ENCODE results near the gene FBXO10.

FBXO10 gene

DNA sequence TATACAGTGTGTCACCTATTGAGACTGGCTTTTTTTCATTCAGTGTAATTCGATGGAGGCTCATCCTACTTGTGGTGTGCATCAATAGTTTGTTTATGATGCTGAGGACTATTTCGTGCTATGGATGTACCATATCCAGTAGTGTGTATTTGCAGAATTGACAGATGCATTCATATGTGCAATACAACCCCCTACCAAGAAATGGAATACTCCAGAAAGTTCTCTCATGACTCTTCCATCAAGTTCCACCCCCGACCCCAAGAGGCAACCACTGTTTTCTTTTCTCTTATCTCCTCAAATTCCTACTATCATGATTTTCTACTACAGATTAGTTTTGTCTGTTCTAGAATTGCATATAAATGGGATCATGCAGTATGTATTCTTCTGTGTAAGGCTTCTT is 21.9 kb downstream of the FBXO10 start:
- in situ Hi-C loops (cut with MboI; ENCODE audit: low sequenced_read_pairs) = no loop called here

DNA sequence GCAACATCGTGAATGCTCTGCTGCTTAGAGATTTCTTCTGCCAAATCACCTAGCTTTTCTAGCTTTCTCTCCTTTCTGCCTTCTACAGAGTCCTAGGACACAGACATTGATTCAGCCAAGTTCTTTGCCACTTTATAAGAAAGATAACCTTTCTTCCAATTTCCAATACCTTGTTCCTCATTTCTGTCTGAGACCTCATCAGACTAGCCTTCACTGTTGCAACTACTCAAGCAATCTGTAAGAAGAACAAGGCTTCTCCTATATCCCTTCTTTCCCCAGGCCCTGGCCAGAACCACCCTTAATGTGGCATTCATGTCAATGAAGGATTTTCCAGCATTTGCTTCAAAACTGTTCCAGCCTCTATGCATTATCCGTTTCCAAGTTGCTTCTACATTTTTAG is 24.3 kb downstream of the FBXO10 start:
- in situ Hi-C loops (cut with MboI; ENCODE audit: low sequenced_read_pairs) = no loop called here

DNA sequence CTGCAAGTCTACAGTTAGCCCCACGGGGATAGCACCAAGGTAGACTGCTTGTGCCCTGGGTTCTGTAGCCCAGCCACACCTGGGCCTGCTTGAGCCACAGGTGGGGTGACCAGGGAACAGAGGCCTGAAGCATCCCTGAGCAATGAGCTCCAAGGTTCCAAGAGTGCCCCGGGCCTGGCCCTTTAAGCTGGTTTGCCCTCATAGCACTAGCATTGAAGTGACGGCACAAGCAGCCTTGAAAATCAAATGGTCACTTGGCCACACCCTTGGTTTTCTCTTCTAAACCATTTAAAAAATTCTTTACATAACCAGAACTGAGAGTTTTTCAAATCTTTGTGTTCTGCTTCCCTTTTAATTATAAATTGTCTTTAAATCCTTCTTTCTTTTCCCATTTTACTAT is 24.7 kb downstream of the FBXO10 start:
- in situ Hi-C loops (cut with MboI; ENCODE audit: low sequenced_read_pairs) = no loop called here

DNA sequence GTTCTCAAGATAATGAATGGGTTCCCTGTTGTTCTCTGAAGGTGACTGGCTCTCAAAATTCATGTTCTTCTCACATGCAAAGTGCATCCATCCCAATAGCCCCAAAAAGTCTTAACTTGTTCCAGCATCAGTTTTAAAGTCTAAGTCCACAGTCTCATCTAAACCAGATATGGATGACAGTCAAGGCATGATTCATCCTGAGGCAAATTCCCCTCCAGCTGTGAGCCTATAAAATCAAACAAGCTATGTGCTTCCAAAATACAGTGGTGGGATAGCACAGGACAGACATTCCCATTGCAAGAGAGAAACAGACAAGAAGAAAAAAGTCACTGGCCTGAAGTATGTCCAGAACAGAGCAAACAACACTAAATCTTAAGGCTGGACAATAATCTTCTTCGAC is 25.4 kb downstream of the FBXO10 start:
- in situ Hi-C loops (cut with MboI; ENCODE audit: low sequenced_read_pairs) = no loop called here

DNA sequence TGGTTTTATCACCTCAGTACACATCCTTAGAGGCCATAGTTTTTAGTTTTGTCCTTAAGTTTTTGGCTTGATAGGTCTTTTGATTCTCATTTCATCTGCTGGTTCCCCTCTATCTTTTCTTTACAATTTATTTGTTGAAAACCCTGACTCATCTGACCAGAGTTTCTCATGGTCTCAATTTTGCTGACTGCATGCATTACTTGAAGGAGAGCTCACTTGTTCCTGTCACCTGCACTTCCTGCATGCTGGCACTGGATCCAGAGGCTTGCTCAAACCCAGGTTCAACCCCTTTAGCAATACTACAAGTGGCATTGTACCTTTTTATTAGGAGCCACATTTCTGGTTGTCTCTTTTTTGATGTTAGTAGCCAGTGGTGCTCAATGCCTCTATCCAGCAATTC is 26.7 kb downstream of the FBXO10 start:
- in situ Hi-C loops (cut with MboI; ENCODE audit: low sequenced_read_pairs) = no loop called here

DNA sequence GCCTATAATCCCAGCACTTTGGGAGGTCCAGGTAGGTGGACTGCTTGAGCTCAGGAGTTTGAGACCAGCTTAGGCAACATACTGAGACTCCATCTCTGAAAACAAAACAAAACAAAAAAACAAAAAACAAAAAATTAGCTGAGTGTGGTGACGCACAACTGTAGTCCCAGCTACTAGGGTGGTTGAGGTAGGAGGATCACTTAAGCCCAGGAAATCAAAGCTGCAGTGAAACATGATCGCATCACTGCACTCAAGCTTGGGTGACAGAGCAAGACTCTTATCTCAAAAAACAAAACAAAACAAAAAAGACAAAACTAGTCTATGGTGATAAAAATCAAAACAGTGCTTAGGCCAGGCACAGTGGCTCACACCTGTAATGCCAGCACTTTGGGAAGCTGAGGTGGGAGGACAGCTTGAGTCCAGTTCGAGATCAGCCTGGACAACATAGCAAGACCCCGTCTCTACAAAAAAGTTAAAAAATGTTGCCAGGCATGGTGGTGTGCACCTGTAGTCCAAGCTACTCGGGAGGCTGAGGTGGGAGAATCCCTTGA is 28.8 kb downstream of the FBXO10 start:
- in situ Hi-C loops (cut with MboI; ENCODE audit: low sequenced_read_pairs) = no loop called here

DNA sequence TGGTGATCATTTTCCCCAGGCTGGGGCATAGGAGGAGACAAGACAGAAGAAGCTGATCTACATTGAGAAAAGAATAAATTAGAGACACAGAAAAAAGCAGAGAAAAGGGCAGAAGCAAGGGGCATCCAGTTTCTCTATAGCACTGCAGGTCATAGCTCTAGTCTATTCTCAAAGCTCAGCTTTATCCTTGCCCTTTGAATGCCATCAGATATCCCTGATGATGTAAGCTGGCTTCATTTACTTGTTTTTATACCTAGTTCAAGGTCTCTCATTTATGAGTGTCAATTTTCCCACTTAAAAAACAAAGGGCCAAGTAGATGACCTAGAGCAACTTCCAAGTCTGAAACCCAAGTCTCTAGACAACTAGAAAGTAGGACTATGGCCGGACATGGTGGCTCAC is 32.7 kb downstream of the FBXO10 start:
- in situ Hi-C loops (cut with MboI; ENCODE audit: low sequenced_read_pairs) = no loop called here

DNA sequence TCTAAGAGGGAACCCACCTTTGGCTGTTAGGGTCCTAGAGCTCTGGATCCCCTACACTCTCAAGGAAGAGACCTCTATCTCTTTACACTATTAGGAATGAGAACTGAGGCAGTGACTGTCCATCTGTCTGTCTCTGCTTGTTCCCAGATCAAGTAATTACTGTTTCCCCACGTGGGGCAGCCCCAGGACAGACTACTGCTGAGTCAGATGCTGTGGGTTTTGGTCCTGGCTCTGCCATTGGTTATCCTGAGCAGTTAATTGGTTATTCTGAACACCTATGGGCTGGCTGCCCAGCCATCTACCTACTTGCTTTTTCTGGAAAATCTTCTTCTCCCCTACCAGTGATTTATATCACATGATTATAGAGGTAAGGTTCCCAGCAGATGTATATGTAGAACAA is 33.3 kb downstream of the FBXO10 start:
- in situ Hi-C loops (cut with MboI; ENCODE audit: low sequenced_read_pairs) = no loop called here

DNA sequence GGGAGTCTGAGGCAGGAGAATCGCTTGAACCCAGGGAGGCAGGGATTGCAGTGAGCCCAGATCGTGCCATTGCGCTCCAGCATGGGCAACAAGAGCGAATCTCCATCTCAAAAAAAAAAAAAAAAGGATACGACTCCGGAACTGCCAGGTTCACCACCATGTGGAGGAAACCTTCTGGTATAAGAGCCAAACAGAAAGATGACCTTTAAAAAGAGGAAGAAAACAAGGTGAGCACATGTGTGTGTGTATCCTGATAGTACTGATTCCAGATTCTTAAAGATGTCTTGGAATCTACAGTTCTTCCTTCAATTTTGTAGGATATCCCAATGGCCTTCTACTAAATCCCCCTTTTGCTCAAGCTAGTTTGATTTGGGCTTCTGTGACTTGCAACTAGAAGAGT is 33.7 kb downstream of the FBXO10 start:
- in situ Hi-C loops (cut with MboI; ENCODE audit: low sequenced_read_pairs) = no loop called here

DNA sequence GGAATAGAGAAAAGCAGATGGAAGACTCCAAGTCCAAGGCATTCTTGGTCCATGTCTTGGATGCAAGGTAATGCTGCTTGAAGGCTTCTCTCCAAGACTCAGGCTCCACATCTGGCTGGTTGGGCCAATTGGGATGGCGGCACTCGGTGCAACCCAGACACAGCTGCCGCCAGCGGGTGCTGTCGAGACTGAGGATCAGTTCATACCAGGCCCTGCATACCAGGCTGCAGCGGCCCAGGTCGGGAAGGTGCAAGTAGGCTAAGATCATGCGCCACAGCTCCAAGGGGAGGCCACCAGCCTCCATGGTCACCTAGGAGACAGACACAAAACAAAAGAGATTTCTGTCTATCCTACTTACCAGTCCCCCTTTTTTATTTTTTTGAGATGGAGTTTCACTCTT is 34.7 kb downstream of the FBXO10 start:
- in situ Hi-C loops (cut with MboI; ENCODE audit: low sequenced_read_pairs) = no loop called here

DNA sequence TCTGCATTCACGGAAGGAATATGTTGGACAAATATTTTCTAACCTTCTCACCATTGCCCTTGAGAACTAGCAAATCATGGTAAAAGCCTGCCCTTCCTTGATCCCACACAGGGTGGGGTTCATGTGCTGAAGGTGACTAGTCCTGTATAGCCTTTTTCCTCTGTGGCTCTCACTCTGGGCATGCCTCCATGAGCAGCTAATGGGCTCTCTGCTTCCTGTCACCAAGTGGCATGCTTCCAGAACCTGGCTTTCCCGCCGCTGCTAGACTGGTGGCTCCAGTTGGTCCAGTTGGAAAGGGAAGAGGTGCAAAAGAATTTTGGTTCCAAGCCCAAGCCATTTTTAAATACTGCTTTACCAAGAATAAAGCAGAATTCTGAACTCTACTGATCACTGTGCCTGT is 35.5 kb downstream of the FBXO10 start:
- in situ Hi-C loops (cut with MboI; ENCODE audit: low sequenced_read_pairs) = no loop called here

DNA sequence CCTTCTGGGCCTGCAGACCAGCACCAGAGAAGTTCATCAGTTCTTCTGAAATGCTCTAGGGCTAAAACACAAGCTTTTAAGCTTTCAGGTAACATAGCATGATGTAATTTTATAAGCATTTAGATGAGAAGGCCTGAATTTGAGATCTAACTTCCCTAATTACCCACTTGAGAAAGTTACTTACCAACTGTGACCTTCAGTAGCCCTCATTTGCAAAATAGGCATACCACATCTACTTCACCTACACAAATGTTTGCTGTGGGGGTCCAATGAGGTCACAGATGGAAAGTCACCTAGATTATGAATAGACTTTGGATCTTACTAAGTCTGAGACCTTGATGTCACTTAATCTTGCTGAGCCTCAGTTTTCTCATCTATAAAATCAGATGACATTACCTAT is 36.5 kb downstream of the FBXO10 start:
- in situ Hi-C loops (cut with MboI; ENCODE audit: low sequenced_read_pairs) = no loop called here

DNA sequence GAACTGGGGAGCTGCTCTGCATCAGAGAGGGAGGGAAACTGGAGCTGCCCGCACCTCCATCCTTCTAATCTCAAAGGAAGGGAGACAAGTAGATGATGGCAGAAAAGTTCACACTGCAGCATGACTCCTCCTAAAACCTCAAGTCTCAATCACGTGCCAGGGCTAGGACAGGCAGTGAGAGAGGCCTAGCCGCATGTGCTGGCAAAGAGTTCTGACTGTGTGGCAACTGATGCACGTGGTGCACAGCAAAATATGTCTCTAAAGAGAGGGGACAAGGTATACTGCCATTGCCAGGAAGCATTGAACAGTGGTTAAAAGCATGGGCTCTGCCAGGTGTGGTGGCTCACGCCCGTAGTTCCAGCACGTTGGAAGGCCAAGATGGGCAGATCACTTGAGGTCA is 38.1 kb downstream of the FBXO10 start:
- in situ Hi-C loops (cut with MboI; ENCODE audit: low sequenced_read_pairs) = no loop called here

DNA sequence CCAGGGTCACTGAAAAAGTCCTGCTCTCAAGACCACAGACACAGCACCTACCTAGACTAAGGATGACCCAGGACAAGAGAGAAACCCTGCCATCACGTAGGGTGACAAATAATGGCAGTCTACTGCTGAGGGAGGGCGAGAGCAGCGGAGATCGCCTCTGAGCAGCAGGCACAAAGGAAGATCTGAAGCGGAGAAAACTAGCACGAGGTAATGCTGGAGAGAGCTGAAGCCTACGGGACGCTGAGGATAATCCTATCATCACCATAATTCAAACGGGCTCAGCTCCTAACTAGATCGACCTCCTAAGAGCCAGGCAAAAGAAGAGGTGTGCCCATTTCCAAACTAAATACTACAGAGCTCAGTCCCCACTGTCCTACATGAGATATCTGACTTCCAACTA is 41.3 kb downstream of the FBXO10 start:
- in situ Hi-C loops (cut with MboI; ENCODE audit: low sequenced_read_pairs) = no loop called here

DNA sequence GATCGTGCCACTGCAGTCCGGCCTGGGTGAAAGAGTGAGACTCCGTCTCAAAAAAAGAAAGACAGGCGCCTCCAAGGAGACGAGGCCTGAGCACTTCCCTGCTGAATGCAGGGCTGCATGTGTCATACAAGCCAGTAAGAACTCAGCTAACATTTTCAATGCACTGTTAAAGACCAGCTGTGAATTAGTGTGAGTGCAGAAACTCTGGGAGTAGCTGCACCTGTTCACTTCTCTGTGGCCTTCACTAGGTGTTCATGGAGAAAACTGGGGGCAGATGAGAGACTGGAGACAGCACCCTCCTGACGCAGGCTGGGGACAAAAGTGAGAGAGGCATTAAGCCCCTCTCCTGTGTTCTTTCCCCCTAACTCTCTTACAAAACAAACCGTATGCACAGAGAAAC is 41.8 kb downstream of the FBXO10 start:
- in situ Hi-C loops (cut with MboI; ENCODE audit: low sequenced_read_pairs) = no loop called here

DNA sequence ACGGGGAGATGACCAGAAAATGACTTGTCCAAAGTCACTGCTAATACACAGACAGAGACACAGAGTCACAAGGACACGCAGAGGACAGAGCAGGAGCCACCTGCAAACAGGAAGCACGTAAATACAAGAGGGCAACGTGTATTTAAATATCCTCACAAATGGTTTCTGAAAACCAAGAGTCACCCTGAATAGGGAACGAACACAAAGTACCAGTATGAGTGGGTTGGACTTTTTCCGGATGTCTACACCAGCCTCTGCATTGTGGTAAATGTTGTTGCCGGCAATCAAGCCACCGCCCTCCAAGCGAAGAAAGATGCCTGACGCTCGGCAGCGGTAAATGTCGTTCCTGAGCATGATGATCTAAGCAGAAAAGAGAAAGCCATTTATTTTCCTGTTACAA is 44.5 kb downstream of the FBXO10 start:
- in situ Hi-C loops (cut with MboI; ENCODE audit: low sequenced_read_pairs) = no loop called here

DNA sequence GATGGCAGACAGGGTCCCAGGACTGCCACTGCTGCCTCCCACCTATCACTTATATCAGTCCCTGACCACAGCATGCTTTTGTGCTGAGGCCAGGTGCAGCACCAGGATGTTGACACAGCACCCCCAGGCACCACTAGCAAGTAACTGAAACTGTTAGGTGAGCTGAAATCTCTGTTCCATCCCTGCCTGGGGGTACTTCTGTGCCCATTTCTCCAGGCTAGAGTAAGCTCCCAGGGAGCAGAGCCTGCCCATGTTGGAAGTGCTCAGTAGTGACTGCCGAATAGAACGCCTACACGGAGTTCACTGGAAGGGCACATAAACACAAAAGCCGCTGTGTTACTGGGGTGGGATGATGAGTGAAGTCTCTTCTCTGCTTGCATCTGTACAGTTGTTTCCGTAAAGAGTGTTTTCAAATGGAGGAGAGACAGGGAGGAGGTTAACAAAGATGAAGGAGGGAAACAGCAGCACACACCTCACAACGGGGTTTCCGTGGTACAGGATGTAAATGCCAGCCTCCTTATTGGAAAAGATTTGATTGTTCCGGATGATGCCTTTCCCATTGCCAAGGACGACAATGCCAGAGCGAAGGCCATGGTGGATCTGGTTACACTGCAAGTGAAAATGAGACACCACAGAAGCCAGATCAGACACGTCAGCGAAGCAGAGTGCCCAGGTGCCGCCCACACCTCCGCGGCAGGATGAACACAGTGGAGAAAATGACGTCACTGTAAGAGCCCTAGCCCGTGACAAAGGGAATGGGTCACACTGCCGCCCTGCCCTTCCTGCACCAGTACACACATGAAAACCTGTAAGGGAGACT is 47.3 kb downstream of the FBXO10 start:
- in situ Hi-C loops (cut with MboI; ENCODE audit: low sequenced_read_pairs) = no loop called here

DNA sequence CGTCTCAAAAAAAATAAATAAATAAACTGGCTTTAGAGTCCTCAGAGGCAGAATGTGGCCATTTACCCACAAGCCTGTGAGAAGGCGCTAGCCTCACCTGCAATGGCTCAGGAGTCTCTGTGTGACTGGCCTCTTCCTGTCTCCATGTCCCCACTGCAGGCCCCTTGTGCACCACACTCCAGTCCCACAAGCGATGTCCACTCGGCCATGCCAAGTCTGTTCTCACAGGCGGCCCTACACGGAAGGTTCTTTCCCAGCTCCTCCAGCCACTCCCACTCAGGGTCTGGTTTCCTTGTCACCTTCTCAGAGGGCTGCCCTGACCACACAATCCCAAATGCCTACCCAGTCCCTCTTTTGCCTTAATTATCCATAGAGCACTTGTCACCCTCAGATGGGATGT is 52.3 kb downstream of the FBXO10 start:
- in situ Hi-C loops (cut with MboI; ENCODE audit: low sequenced_read_pairs) = no loop called here

DNA sequence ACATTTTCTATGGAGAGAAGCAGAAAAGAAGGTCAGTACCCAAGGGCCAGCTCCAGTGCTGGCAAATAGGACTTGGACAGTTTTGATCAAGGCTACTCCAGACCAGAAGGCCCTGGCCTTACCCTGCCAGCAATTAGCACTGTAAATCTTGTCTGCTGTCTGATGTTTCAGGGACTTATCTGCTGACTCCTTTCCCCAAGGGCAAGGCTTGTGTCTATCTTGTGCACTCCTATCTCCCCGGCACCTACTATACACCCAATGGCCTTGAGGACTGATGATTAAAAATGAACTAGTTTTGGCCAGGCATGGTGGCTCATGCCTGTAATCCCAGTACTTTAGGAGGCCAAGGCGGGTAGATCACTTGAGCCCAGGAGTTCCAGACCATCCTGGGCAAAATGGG is 53.2 kb downstream of the FBXO10 start:
- in situ Hi-C loops (cut with MboI; ENCODE audit: low sequenced_read_pairs) = no loop called here

DNA sequence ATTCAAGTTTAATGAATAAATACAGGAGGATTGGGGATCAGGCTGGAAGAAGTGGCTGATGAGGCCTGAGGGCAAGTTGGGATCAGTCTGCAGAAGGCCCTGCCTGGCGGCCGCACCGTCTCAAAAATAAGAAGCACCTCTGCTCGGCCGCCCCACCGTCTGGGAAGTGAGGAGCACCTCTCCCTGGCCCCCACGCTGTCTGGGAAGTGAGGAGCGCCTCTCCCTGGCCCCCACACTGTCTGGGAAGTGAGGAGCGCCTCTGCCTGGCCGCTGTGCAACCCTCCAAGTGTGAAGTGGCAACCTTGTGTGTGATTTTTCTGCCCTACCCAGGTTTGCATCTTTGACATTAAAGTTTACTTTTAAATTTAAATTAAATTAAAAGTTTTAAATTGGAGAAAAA is 55.1 kb downstream of the FBXO10 start:
- in situ Hi-C loops (cut with MboI; ENCODE audit: low sequenced_read_pairs) = no loop called here

DNA sequence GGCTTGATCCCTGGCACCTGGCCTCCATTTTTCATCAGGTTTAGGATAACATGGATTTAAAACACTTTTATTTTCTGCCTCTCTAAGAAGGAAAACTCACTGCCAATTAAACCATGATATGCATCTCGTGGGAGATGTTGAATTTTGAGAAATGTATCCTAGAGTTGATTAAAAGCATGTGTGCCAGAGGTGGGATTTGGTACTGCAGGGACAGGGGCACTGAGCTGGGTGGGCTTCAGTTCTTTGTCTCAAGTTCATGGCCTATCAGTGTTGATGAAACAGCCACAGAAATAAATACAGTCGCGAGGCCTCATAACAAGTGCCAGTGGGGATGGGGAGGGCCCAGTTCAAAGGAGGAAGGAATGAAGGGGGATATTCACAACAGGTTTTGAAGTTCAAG is 55.5 kb downstream of the FBXO10 start:
- in situ Hi-C loops (cut with MboI; ENCODE audit: low sequenced_read_pairs) = no loop called here

DNA sequence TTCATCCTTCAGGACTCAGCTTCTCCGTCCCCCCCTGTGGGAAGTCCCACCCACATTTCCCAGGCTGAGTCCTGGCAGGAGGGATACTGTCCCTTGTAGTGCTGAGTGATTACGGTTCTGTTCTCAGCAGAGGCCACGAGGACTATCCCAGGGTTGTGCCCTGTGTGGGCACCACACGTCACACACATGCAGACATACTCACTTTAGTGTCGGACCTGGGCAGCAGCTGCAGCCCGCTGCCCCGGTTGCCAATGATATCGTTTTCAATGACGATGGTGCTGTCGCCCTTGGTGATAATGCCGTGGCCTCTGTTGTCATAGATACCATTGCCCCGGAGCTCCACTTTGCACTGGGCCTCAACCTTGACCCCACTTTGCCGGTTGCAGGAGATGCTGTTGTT is 58.3 kb downstream of the FBXO10 start:
- in situ Hi-C loops (cut with MboI; ENCODE audit: low sequenced_read_pairs) = no loop called here
